HG03159 (cell line): ENCODE data around the gene CGREF1.
"Not testable (repeated sequence)": the region's sequence is repeated elsewhere in the genome, so short reads cannot be mapped to it uniquely, and the experiment has no call there.

Source experiments
- ATAC-seq: cut with Tn5 transposase; IDR thresholded peaks from one replicate; pipeline ENCODE4 v1.9.1; 2021; ENCODE audit warnings: mild to moderate bottlenecking, moderate library complexity; ENCODE audit not compliant: unreplicated experiment

Gene CGREF1

GRCh38 chr2:27111392-27112078 is 7.4 kb downstream of the CGREF1 start:
- ATAC-seq, result not testable (repeated sequence)

GRCh38 chr2:27110603-27111352 is 8.2 kb downstream of the CGREF1 start:
- not testable (repeated sequence) for ATAC-seq

GRCh38 chr2:27109083-27109482 is 9.8 kb downstream of the CGREF1 start:
- ATAC-seq, result no peak

- no peak for ATAC-seq
These were observed 10.7 kb downstream of the CGREF1 start for GRCh38 chr2:27108221-27108620.

- no peak for ATAC-seq
These were observed 12.9 kb downstream of the CGREF1 start for GRCh38 chr2:27105981-27106380.

- no peak for ATAC-seq
These were observed 16.6 kb downstream of the CGREF1 start for GRCh38 chr2:27102329-27102728.

GRCh38 chr2:27100036-27100435 is 18.9 kb downstream of the CGREF1 start:
- no peak for ATAC-seq

- ATAC-seq, result no peak
These were observed 19.5 kb downstream of the CGREF1 start for GRCh38 chr2:27099334-27099955.

- ATAC-seq, result no peak
These were observed 21.6 kb downstream of the CGREF1 start for GRCh38 chr2:27097341-27097740.

GRCh38 chr2:27096748-27097297 is 22.1 kb downstream of the CGREF1 start:
- ATAC-seq, result no peak

GRCh38 chr2:27095745-27096651 is 22.9 kb downstream of the CGREF1 start:
- no peak for ATAC-seq

GRCh38 chr2:27095427-27095744 is 23.5 kb downstream of the CGREF1 start:
- no peak for ATAC-seq

GRCh38 chr2:27094353-27094984 is 24.5 kb downstream of the CGREF1 start:
- no peak for ATAC-seq

GRCh38 chr2:27093430-27094352 is 25.2 kb downstream of the CGREF1 start:
- ATAC-seq, result no peak

- no peak for ATAC-seq
These were observed 26.1 kb downstream of the CGREF1 start for GRCh38 chr2:27092696-27093429.

GRCh38 chr2:27091746-27092695 is 26.9 kb downstream of the CGREF1 start:
- ATAC-seq, result no peak
